Measurements from ENCODE around the gene PAQR5.

The PAQR5 gene

DNA sequence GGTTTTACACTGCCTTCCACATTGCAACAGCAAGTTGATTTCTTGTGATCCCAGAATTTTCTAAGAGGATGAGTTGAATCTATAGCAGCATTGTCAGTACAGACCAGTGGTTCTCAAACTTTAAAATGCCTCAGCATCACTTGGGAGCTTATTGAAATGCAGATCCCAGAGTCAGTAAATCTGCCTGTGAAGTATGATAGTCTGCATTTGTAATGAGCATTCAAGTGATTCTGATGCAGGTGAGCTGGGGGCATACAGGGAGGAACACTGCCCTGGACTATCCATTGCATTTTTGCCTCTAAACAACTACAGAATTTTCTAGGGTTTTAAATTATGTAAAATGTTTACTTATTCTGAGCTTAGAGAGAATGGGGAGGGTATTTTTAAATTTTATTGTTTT, 27.5 kb upstream of the PAQR5 start:
- no peaks in the 10 kb centered on the region for H3F3A ChIP-seq (ENCODE audit: insufficient read depth)
- H3K79me2 ChIP-seq (ENCODE audit: insufficient read depth, low read length): no peaks in the 10 kb centered on the region
- H3K36me3 ChIP-seq (ENCODE audit: low read length): no peaks in the 10 kb centered on the region
- TF ChIP-seq, protein P1, sequence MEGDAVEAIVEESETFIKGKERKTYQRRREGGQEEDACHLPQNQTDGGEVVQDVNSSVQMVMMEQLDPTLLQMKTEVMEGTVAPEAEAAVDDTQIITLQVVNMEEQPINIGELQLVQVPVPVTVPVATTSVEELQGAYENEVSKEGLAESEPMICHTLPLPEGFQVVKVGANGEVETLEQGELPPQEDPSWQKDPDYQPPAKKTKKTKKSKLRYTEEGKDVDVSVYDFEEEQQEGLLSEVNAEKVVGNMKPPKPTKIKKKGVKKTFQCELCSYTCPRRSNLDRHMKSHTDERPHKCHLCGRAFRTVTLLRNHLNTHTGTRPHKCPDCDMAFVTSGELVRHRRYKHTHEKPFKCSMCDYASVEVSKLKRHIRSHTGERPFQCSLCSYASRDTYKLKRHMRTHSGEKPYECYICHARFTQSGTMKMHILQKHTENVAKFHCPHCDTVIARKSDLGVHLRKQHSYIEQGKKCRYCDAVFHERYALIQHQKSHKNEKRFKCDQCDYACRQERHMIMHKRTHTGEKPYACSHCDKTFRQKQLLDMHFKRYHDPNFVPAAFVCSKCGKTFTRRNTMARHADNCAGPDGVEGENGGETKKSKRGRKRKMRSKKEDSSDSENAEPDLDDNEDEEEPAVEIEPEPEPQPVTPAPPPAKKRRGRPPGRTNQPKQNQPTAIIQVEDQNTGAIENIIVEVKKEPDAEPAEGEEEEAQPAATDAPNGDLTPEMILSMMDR (IDR thresholded peaks at IDR 0.05; ENCODE audit: insufficient read depth, low read length, poor library complexity, severe bottlenecking): no peak
- no peak for TF ChIP-seq EZH2phosphoT487 (conservative IDR thresholded peaks at IDR 0.05; ENCODE audit: low read length)
- no peak overlapping the region for H3K27ac ChIP-seq (ENCODE audit: low read depth, low read length)
- no peak overlapping the region for H3K4me3 ChIP-seq (ENCODE audit: insufficient read depth, low read length, poor library complexity, severe bottlenecking)
- no peaks in the 10 kb centered on the region for H3K9me2 ChIP-seq (replicated peaks; ENCODE audit: insufficient read depth, low read length)
- no peak overlapping the region for H3K9ac ChIP-seq (ENCODE audit: low read length)
- no peaks in the 10 kb centered on the region for H3K9me3 ChIP-seq (ENCODE audit: insufficient read depth, low read length)
- H3K27me3 ChIP-seq (ENCODE audit: low read length): no peaks in the 10 kb centered on the region
- H4K20me1 ChIP-seq (ENCODE audit: low read depth, low read length): no peaks in the 10 kb centered on the region
- no peak overlapping the region for H2AFZ ChIP-seq (ENCODE audit: low read depth, low read length, severe bottlenecking)
- no peak overlapping the region for H3K4me2 ChIP-seq (ENCODE audit: low read depth, low read length, poor library complexity, severe bottlenecking)

DNA sequence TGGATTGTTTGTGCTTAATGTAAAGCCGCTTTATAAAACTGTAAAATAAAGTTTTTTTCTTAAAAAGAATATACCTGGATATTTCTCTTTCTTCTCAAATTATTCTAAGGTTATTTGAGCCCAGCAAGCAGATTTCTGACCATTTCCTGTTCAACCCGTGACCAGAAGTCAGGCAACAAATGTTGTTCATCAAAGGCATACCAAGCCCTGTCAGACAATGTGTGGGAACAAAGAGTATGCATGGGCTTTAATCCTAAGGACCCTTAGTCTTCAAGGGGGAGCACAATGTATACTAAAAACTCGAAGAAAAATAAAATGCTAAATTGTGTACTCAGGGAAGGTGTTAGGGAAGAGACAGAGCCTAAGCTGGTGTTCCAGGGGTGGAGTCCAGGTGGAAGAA, 26.6 kb upstream of the PAQR5 start:
- Histone ChIP-seq H3K4me2 (ENCODE audit: low read depth, low read length, poor library complexity, severe bottlenecking) (no peak overlapping the region), H3K9me2 (replicated peaks; ENCODE audit: insufficient read depth, low read length) (no peaks in the 10 kb centered on the region), H3K9me3 (ENCODE audit: insufficient read depth, low read length) (no peaks in the 10 kb centered on the region), H3K4me3 (ENCODE audit: insufficient read depth, low read length, poor library complexity, severe bottlenecking) (no peak overlapping the region), H3K9ac (ENCODE audit: low read length) (no peak overlapping the region), H3F3A (ENCODE audit: insufficient read depth) (no peaks in the 10 kb centered on the region), H4K20me1 (ENCODE audit: low read depth, low read length) (no peaks in the 10 kb centered on the region), H2AFZ (ENCODE audit: low read depth, low read length, severe bottlenecking) (no peak overlapping the region), H3K79me2 (ENCODE audit: insufficient read depth, low read length) (no peaks in the 10 kb centered on the region), H3K27me3 (ENCODE audit: low read length) (no peaks in the 10 kb centered on the region), H3K27ac (ENCODE audit: low read depth, low read length) (no peak overlapping the region), H3K36me3 (ENCODE audit: low read length) (no peaks in the 10 kb centered on the region)
- no peak for TF ChIP-seq EZH2phosphoT487 (conservative IDR thresholded peaks at IDR 0.05; ENCODE audit: low read length)

DNA sequence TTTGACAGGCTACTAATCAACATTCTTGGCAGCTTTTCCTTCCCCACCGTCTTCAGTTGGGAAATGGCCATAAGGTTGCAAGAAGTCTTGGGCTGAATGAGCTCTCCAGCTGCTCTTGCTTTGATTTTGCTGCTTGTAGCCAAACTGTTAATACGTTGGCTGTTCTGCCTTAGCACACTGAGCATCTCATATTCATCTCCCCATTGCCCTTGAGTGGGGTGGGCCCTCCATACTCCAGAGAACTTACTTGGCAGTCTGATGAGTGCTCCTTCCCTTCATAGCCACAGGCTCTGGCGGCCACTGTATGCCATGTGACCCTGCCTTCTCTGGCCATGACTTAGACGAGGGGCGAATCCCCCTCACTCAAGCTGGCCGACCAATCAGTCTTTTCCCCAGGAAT, 25.8 kb upstream of the PAQR5 start:
- Histone ChIP-seq H3K4me3 (ENCODE audit: insufficient read depth, low read length, poor library complexity, severe bottlenecking) (no peak overlapping the region), H2AFZ (ENCODE audit: low read depth, low read length, severe bottlenecking) (no peak overlapping the region), H3K9me3 (ENCODE audit: insufficient read depth, low read length) (no peaks in the 10 kb centered on the region), H3K79me2 (ENCODE audit: insufficient read depth, low read length) (no peaks in the 10 kb centered on the region), H3F3A (ENCODE audit: insufficient read depth) (no peaks in the 10 kb centered on the region), H3K27me3 (ENCODE audit: low read length) (no peaks in the 10 kb centered on the region), H3K9me2 (replicated peaks; ENCODE audit: insufficient read depth, low read length) (no peaks in the 10 kb centered on the region), H3K4me2 (ENCODE audit: low read depth, low read length, poor library complexity, severe bottlenecking) (no peak overlapping the region), H3K36me3 (ENCODE audit: low read length) (no peaks in the 10 kb centered on the region), H3K27ac (ENCODE audit: low read depth, low read length) (no peak overlapping the region), H4K20me1 (ENCODE audit: low read depth, low read length) (no peaks in the 10 kb centered on the region), H3K9ac (ENCODE audit: low read length) (no peak overlapping the region)
- TF ChIP-seq, protein P1 (IDR thresholded peaks at IDR 0.05; ENCODE audit: insufficient read depth, low read length, poor library complexity, severe bottlenecking): no peak
- TF ChIP-seq EZH2phosphoT487 (conservative IDR thresholded peaks at IDR 0.05; ENCODE audit: low read length): no peak

DNA sequence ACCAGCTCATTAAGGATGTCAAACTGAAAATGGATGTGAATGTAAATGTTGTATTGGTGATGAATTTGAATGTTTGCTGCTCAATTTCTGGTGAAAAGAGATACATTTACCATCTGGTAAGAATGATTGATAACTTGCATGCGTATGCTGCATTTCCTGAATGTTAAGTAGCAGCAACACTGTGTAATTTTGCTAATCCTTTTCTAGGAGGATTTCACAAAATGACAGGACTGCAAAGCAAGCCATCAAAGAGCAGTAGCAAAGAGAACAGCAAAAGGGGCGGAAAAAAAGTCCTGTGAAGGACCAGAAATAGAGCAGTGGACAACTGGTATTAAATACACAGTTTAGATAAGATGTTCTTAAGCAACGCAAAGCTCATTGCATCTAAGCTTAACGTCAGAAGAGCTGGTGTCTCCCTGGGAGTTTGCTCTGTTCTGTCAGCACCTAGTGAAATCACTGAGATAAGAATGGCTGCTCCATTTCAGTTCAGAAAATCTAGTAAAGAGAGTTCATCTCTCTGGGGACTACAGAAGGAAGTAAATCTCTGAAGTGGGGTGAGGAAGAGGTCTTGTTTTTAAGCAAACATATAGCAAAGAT, 23.5 kb upstream of the PAQR5 start:
- Histone ChIP-seq H3K36me3 (ENCODE audit: low read length) (no peaks in the 10 kb centered on the region), H3K9me2 (replicated peaks; ENCODE audit: insufficient read depth, low read length) (no peaks in the 10 kb centered on the region), H3K4me2 (ENCODE audit: low read depth, low read length, poor library complexity, severe bottlenecking) (no peak overlapping the region), H3K79me2 (ENCODE audit: insufficient read depth, low read length) (no peaks in the 10 kb centered on the region), H3F3A (ENCODE audit: insufficient read depth) (no peaks in the 10 kb centered on the region), H4K20me1 (ENCODE audit: low read depth, low read length) (no peaks in the 10 kb centered on the region), H2AFZ (ENCODE audit: low read depth, low read length, severe bottlenecking) (no peak overlapping the region), H3K27me3 (ENCODE audit: low read length) (no peaks in the 10 kb centered on the region), H3K4me3 (ENCODE audit: insufficient read depth, low read length, poor library complexity, severe bottlenecking) (no peak overlapping the region), H3K9ac (ENCODE audit: low read length) (no peak overlapping the region), H3K9me3 (ENCODE audit: insufficient read depth, low read length) (no peaks in the 10 kb centered on the region), H3K27ac (ENCODE audit: low read depth, low read length) (no peak overlapping the region)
- TF ChIP-seq, protein P1 (IDR thresholded peaks at IDR 0.05; ENCODE audit: insufficient read depth, low read length, poor library complexity, severe bottlenecking): no peak
- no peak for TF ChIP-seq EZH2phosphoT487 (conservative IDR thresholded peaks at IDR 0.05; ENCODE audit: low read length)
